ENCODE measurements around the gene MTAP. TPM values are rescaled to one million over a fixed set of nuclear protein-coding genes. Genes with fewer than 3 reads are reported as not detected.
A peak's percentile ranks its signal among the peaks of the same experiment; 100 is the strongest.

Gene MTAP
- total and polyA plus RNA-seq, 2 experiments from 2014 or later: 21.5 to 23.0 TPM

- Histone ChIP-seq H3K27ac (no peak overlapping the region), H3K36me3 (no peaks in the 10 kb centered on the region), H3K4me3 (no peak overlapping the region), H3K9me3 (ENCODE audit: low read depth) (no peaks in the 10 kb centered on the region), H3K27me3 (no peaks in the 10 kb centered on the region), H3K4me1 (ENCODE audit: low read depth) (no peaks in the 10 kb centered on the region)
- no peak for TF ChIP-seq CTCF (IDR thresholded peaks at IDR 0.05; ENCODE audit: low read depth, low read length)
- no peak for DNase-seq (ENCODE audit: low read depth in 1 of 2, low spot score in 1 of 2)
These were observed 102.3 kb downstream of the MTAP start for GRCh38 chr9:21904776-21905175.

GRCh38 chr9:21906213-21906612, 103.8 kb downstream of the MTAP start:
- no peaks in the 10 kb centered on the region for H3K36me3 ChIP-seq
- H3K27ac ChIP-seq: no peak overlapping the region
- no peaks in the 10 kb centered on the region for H3K4me1 ChIP-seq (ENCODE audit: low read depth)
- H3K27me3 ChIP-seq: no peaks in the 10 kb centered on the region
- no peaks in the 10 kb centered on the region for H3K9me3 ChIP-seq (ENCODE audit: low read depth)
- no peak overlapping the region for H3K4me3 ChIP-seq
- no peak for DNase-seq (ENCODE audit: low read depth in 1 of 2, low spot score in 1 of 2)
- TF ChIP-seq CTCF (IDR thresholded peaks at IDR 0.05; ENCODE audit: low read depth, low read length): no peak

DNA sequence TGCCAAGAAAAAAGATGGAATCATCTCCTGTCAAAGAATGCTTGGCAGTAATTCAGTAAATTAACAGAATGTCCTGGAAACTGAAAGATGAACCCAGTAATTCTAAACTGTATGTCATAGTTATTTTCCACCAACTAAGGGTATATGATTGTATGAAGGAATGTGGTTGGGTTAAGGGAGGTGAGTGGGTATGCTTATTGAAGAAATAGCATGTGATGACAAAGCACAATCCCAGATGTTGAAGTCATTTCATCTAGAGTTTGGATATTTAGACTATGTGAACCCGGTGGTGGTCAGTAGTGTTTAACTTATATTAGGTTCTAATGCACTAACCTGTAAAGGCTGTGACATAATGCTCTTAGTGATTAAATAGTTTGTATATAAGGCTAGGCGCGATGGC, 104.4 kb downstream of the MTAP start:
- Histone ChIP-seq H3K27me3 (no peaks in the 10 kb centered on the region), H3K9me3 (ENCODE audit: low read depth) (no peaks in the 10 kb centered on the region), H3K4me1 (ENCODE audit: low read depth) (no peaks in the 10 kb centered on the region), H3K4me3 (no peak overlapping the region), H3K36me3 (no peaks in the 10 kb centered on the region), H3K27ac (no peak overlapping the region)
- no peak for TF ChIP-seq CTCF (IDR thresholded peaks at IDR 0.05; ENCODE audit: low read depth, low read length)
- no peak for DNase-seq (ENCODE audit: low read depth in 1 of 2, low spot score in 1 of 2)

DNA sequence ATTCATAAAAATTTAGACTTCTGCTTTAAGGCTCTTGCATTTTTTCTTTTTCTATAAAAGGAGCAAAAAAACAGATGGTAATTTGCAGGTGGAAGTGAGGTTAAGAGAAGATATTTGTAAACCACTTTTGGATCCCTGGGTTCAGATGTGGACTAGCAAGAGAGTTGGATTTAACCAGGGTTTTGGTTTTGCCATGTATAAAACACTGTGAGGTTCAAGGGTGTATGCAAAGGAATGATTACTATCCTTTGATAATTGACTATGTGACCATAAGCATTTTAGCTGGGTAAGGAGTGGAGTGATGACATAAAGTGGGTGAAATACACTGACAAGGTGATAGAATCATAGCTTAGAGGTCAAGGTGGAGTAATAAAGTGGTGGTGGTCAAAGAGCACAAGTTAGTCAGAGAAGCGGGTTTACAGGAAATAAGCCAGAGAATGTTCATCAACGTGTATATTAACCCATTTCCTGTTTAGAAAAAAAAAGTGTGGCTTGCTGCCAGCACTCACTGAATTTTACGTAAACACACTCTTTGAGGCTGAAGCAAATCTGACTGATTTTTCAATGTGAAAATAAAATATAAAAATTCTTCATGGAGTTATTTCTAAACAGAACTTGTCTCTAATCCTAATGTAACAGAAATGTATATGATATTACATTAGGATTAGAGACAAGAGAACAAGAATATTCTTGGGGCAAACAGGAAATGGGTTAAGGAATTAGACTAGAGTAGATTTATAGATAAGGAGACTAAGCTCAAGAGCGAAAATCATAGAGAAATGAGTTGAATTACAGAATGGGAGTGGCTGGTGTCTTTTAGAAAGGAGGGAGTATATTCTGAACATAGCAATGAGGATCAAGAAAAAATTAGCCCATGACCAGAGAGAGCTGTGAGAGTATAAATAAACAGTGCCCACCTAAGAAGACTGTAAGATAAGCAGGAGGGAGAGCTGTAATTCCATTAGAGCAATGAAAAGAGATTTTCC, 117.2 kb downstream of the MTAP start:
- Histone ChIP-seq H3K27me3 (no peaks in the 10 kb centered on the region), H3K4me3 (no peak overlapping the region), H3K4me1 (ENCODE audit: low read depth) (no peaks in the 10 kb centered on the region), H3K27ac (no peak overlapping the region), H3K36me3 (no peaks in the 10 kb centered on the region), H3K9me3 (ENCODE audit: low read depth) (no peaks in the 10 kb centered on the region)
- peak in 1 of 2 donors; percentile 81 for DNase-seq (ENCODE audit: low read depth in 1 of 2, low spot score in 1 of 2)
- no peak for TF ChIP-seq CTCF (IDR thresholded peaks at IDR 0.05; ENCODE audit: low read depth, low read length)

DNA sequence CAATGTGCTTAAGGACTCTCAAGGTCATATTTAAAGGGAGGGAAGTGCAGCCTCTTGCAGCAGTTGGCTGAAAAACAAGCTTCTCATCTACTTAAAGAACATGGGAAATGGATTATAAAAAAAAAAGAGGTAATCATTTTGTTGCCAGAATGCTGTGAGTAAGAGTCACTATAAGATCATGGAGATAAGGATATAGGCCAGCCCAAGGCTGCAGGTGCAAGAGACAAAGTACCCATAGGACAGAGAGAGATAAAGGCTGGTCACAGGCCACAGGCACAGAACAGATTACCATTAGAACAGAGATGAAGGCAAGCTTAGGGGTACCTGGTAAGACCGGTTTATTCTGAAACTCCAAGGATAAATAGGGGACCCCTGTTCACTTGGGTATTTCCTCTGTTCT, 121.3 kb downstream of the MTAP start:
- Histone ChIP-seq H3K36me3 (no peaks in the 10 kb centered on the region), H3K27ac (no peak overlapping the region), H3K4me3 (no peak overlapping the region), H3K4me1 (ENCODE audit: low read depth) (no peaks in the 10 kb centered on the region), H3K27me3 (no peaks in the 10 kb centered on the region), H3K9me3 (ENCODE audit: low read depth) (no peaks in the 10 kb centered on the region)
- no peak for TF ChIP-seq CTCF (IDR thresholded peaks at IDR 0.05; ENCODE audit: low read depth, low read length)
- DNase-seq (ENCODE audit: low read depth in 1 of 2, low spot score in 1 of 2): no peak
